IMR-90 (cell line): ENCODE data around the gene FBXW7. TPM values are rescaled to one million over a fixed set of nuclear protein-coding genes. Genes with fewer than 3 reads are reported as not detected.

Experiments used
- ATAC-seq: fragments of 200-7000 bp; cut with Tn5 transposase; 2 replicates; pipeline ENCODE4 v1.9.1; 2020; ENCODE audit warnings: low read depth, mild to moderate bottlenecking, moderate library complexity
- BruUV-seq: library from RNA; stranded (reverse); fragments of 400-500 nt; replicated peaks from 2 replicates; lab custom pipeline; 2021; lab: Mats Ljungman, UMichigan
- CTCF ChIA-PET: fragments of 300-600 bp; formaldehyde crosslinking; extraction: SDS; loops from one replicate; lab custom pipeline; 2021; ENCODE audit warnings: antibody characterized with exemption; lab: Yijun Ruan, JAX
- POLR2A ChIA-PET: fragments of 300-600 bp; sonication (Branson Sonifier 250); formaldehyde crosslinking; loops from one replicate; lab custom pipeline; 2022; ENCODE audit warnings: antibody characterized with exemption; ENCODE audit not compliant: unreplicated experiment; lab: Charles Lee
- DNase-seq: peaks from one replicate; pipeline ENCODE4 v3.0.0; 2013
- H2AFZ ChIP-seq: replicated peaks from 2 replicates; pipeline ENCODE3; 2013; ENCODE audit warnings: low read length, mild to moderate bottlenecking; ENCODE audit not compliant: poor library complexity
- H2AK5ac ChIP-seq: 2 replicates; pipeline ENCODE4 v1.6.1; 2013; ENCODE audit warnings: low read depth, low read length, inconsistent platforms
- H2AK9ac ChIP-seq: replicated peaks from 2 replicates; pipeline ENCODE3; 2013; ENCODE audit warnings: mild to moderate bottlenecking, low read depth, low read length, moderate library complexity; ENCODE audit not compliant: poor library complexity
- H2BK120ac ChIP-seq: 2 replicates; pipeline ENCODE4 v1.6.1; 2013; ENCODE audit warnings: low read depth, low read length, inconsistent platforms
- H2BK15ac ChIP-seq: 3 replicates; pipeline ENCODE4 v1.6.1; 2013; ENCODE audit warnings: low read depth, low read length, inconsistent platforms
- H2BK20ac ChIP-seq: 2 replicates; pipeline ENCODE4 v1.6.1; 2013; ENCODE audit warnings: low read depth, mild to moderate bottlenecking, inconsistent platforms, low read length, moderate library complexity
- H2BK5ac ChIP-seq: 2 replicates; pipeline ENCODE4 v1.6.1; 2013; ENCODE audit warnings: mild to moderate bottlenecking, low read depth, low read length, inconsistent platforms; ENCODE audit not compliant: poor library complexity, severe bottlenecking
- H3K14ac ChIP-seq: replicated peaks from 2 replicates; pipeline ENCODE4 v1.6.1; 2013; ENCODE audit warnings: low read depth, low read length, inconsistent platforms
- H3K18ac ChIP-seq: 2 replicates; pipeline ENCODE4 v1.6.1; 2013; ENCODE audit warnings: low read depth, low read length, control low read depth
- H3K23ac ChIP-seq: 2 replicates; pipeline ENCODE4 v1.6.1; 2013; ENCODE audit warnings: low read depth, low read length, inconsistent platforms
- H3K27ac ChIP-seq: 2 replicates; pipeline ENCODE4 v1.5.1; 2013; ENCODE audit warnings: mild to moderate bottlenecking, control low read depth, low read length; ENCODE audit not compliant: insufficient read depth
- H3K27me3 ChIP-seq: 2 replicates; pipeline ENCODE4 v1.6.1; 2013; ENCODE audit warnings: low read length; ENCODE audit not compliant: control insufficient read depth, insufficient read depth
- H3K36me3 ChIP-seq: 2 replicates; pipeline ENCODE4 v1.6.1; 2013; ENCODE audit warnings: low read length, mixed read lengths; ENCODE audit not compliant: control insufficient read depth, insufficient read depth
- H3K4ac ChIP-seq: 2 replicates; pipeline ENCODE4 v1.6.1; 2013; ENCODE audit warnings: low read depth, low read length, inconsistent platforms
- H3K4me1 ChIP-seq: 2 replicates; pipeline ENCODE4 v1.6.1; 2013; ENCODE audit warnings: low read length, mixed read lengths; ENCODE audit not compliant: control insufficient read depth, insufficient read depth
- H3K4me2 ChIP-seq: 2 replicates; pipeline ENCODE4 v1.6.1; 2013; ENCODE audit warnings: low read depth, mild to moderate bottlenecking, control low read depth, low read length, moderate library complexity
- H3K4me3 ChIP-seq: 2 replicates; pipeline ENCODE4 v1.5.1; 2013; ENCODE audit warnings: low read depth, mild to moderate bottlenecking, control low read depth, low read length, moderate library complexity; ENCODE audit not compliant: insufficient read depth
- H3K56ac ChIP-seq: 2 replicates; pipeline ENCODE4 v1.6.1; 2013; ENCODE audit warnings: low read length, inconsistent platforms; ENCODE audit not compliant: insufficient read depth; ENCODE audit errors: extremely low read depth
- H3K79me1 ChIP-seq, 2 experiments: 2 replicates each; pipeline ENCODE4 v1.6.1; 2013; ENCODE audit warnings: low read length in 2 of 2, inconsistent platforms in 1 of 2, low read depth in 1 of 2
- H3K9ac ChIP-seq: 2 replicates; pipeline ENCODE4 v1.6.1; 2013; ENCODE audit warnings: low read depth, low read length, control low read depth
- H3K9me1 ChIP-seq: 2 replicates; pipeline ENCODE4 v1.6.1; 2013; ENCODE audit warnings: low read length, inconsistent platforms; ENCODE audit not compliant: insufficient read depth
- H3K9me3 ChIP-seq: 2 replicates; pipeline ENCODE4 v1.6.1; 2013; ENCODE audit warnings: low read length; ENCODE audit not compliant: control insufficient read depth, insufficient read depth
- H4K20me1 ChIP-seq: 2 replicates; pipeline ENCODE4 v1.6.1; 2013; ENCODE audit warnings: low read length, inconsistent platforms; ENCODE audit not compliant: insufficient read depth
- H4K5ac ChIP-seq: 2 replicates; pipeline ENCODE4 v1.6.1; 2013; ENCODE audit warnings: mild to moderate bottlenecking, low read depth, low read length, control low read depth
- H4K8ac ChIP-seq, 2 experiments: 2 replicates each; pipeline ENCODE4 v1.6.1; 2013; ENCODE audit warnings: low read depth in 2 of 2, low read length in 2 of 2, control low read depth in 1 of 2, inconsistent platforms in 1 of 2
- H4K91ac ChIP-seq: 2 replicates; pipeline ENCODE4 v1.6.1; 2013; ENCODE audit warnings: low read depth, low read length, inconsistent platforms; ENCODE audit not compliant: insufficient read depth
- FOS ChIP-seq: fragments of 150-350 bp; IDR thresholded peaks from 2 replicates; pipeline ENCODE4 v1.6.1; 2016; ENCODE audit warnings: low read depth, low read length
- MAFK ChIP-seq: IDR thresholded peaks from 2 replicates; pipeline ENCODE4 v1.6.1; 2012; ENCODE audit warnings: low read depth, low read length, improper control_type of control experiment
- MAZ ChIP-seq: IDR thresholded peaks from 2 replicates; pipeline ENCODE4 v1.6.1; 2012; ENCODE audit warnings: low read depth, mild to moderate bottlenecking, low read length, improper control_type of control experiment, moderate library complexity, borderline replicate concordance
- MXI1 ChIP-seq: IDR thresholded peaks from 2 replicates; pipeline ENCODE4 v1.6.1; 2012; ENCODE audit warnings: low read depth, mild to moderate bottlenecking, low read length, moderate library complexity, borderline replicate concordance
- RAD21 ChIP-seq: IDR thresholded peaks from 2 replicates; pipeline ENCODE4 v1.6.1; 2012; ENCODE audit warnings: low read length, improper control_type of control experiment
- RCOR1 ChIP-seq: IDR thresholded peaks from 2 replicates; pipeline ENCODE4 v1.6.1; 2012; ENCODE audit warnings: mild to moderate bottlenecking, low read length, improper control_type of control experiment; ENCODE audit not compliant: insufficient replicate concordance
- RFX5 ChIP-seq: IDR thresholded peaks from 2 replicates; pipeline ENCODE4 v1.8.0; 2012; ENCODE audit warnings: low read depth, mild to moderate bottlenecking, low read length, moderate library complexity
- SMC3 ChIP-seq: fragments of 150-350 bp; IDR thresholded peaks from 2 replicates; pipeline ENCODE4 v1.6.1; 2016; ENCODE audit warnings: low read depth, mild to moderate bottlenecking, antibody characterized with exemption, low read length, moderate library complexity
- dilution Hi-C: fragments of 300-500 bp; cut with HindIII; formaldehyde crosslinking; loops from one replicate; pipeline ENCODE4 v1.14.3; 2018; ENCODE audit warnings: low sequenced_read_pairs; ENCODE audit not compliant: unreplicated experiment
- in situ Hi-C: fragments of 300-500 bp; cut with MboI; formaldehyde crosslinking; loops from 3 replicates; pipeline ENCODE4 v1.14.3; 2019; ENCODE audit warnings: low sequenced_read_pairs, inconsistent platforms, mixed read lengths
- intact Hi-C: fragments of 100-400 bp; cut with micrococcal nuclease; formaldehyde crosslinking; loops from 2 replicates; pipeline ENCODE4 v1.10.0; 2022
- polyA plus RNA-seq, 3 experiments: library from polyadenylated mRNA; depleted of rRNA; stranded (reverse); fragments of >200 nt; gene quantifications; 2 replicates each; pipeline ENCODE4 v1.2.3, GENCODE V29; 2012; ENCODE audit warnings: low replicate concordance in 1 of 3
- total RNA-seq: library from RNA; depleted of rRNA; stranded (reverse); fragments of >200 nt; gene quantifications from 2 replicates; pipeline ENCODE4 v1.2.3, GENCODE V29; 2012
- TF ChIP-seq, protein P1 (sequence below): conservative IDR thresholded peaks from 2 replicates; pipeline ENCODE4 v1.5.1; 2012; ENCODE audit warnings: mild to moderate bottlenecking, low read depth, low read length, improper control_type of control experiment

Gene FBXW7
- total and polyA plus RNA-seq, 2 of the 4 experiments (the other 2 are of a cell fraction), result 7.2 to 27.4 TPM

DNA sequence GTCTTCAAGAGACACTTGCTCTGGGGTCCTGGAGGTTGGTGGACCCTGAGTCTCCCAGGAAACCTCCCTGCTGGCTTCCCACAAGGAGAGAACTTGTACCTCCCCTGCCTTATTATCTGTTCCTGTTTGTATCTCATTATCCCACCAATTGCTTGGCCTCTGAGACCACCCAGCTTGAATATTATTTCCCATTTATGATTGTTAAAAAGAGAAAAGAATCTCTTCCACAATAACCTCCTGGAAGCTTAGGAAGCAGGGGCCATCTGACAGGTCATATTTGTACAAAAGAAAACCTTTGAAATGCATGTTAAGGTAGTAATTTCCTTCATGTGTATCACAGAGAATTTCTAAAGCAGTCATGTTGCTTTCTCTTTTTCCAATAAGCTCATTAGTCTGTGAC lies 239.5 kb downstream of the FBXW7 start:
- ATAC-seq (no peak), DNase-seq (no peak)
- no peak overlapping the region for H2BK15ac ChIP-seq
- H2AK9ac ChIP-seq, result no peak overlapping the region
- H3K79me1 ChIP-seq, result no peaks in the 10 kb centered on the region
- no peaks in the 10 kb centered on the region for H4K20me1 ChIP-seq
- peaks cover 24% of the 10 kb centered on the region for H3K27me3 ChIP-seq
- no peak overlapping the region for H3K4me3 ChIP-seq
- CTCF ChIA-PET, result no interaction called here
- H3K18ac ChIP-seq, result no peak overlapping the region
- H3K4me2 ChIP-seq, result no peak overlapping the region
- H3K9ac ChIP-seq, result no peak overlapping the region
- no peaks in the 10 kb centered on the region for H3K9me1 ChIP-seq
- no peaks in the 10 kb centered on the region for H3K4me1 ChIP-seq
- intact Hi-C loops, result no loop called here
- no peaks in the 10 kb centered on the region for H3K9me3 ChIP-seq
- H4K91ac ChIP-seq, result no peak overlapping the region
- H2BK120ac ChIP-seq, result no peak overlapping the region
- H3K36me3 ChIP-seq, result no peaks in the 10 kb centered on the region
- H3K4ac ChIP-seq, result no peak overlapping the region
- H2BK5ac ChIP-seq, result no peak overlapping the region
- no TSS peak for BruUV-seq
- no peak overlapping the region for H2AFZ ChIP-seq
- dilution Hi-C loops, result no loop called here
- in situ Hi-C loops, result no loop called here
- H3K14ac ChIP-seq, result no peak overlapping the region
- H3K23ac ChIP-seq, result no peak overlapping the region
- H3K27ac ChIP-seq, result no peak overlapping the region
- POLR2A ChIA-PET, result no interaction called here
- H3K56ac ChIP-seq, result no peak overlapping the region
- TF ChIP-seq RAD21 (no peak), FOS (no peak), SMC3 (no peak), MAZ (no peak), MXI1 (no peak), RCOR1 (no peak), MAFK (no peak), RFX5 (no peak)
- TF ChIP-seq, protein P1, sequence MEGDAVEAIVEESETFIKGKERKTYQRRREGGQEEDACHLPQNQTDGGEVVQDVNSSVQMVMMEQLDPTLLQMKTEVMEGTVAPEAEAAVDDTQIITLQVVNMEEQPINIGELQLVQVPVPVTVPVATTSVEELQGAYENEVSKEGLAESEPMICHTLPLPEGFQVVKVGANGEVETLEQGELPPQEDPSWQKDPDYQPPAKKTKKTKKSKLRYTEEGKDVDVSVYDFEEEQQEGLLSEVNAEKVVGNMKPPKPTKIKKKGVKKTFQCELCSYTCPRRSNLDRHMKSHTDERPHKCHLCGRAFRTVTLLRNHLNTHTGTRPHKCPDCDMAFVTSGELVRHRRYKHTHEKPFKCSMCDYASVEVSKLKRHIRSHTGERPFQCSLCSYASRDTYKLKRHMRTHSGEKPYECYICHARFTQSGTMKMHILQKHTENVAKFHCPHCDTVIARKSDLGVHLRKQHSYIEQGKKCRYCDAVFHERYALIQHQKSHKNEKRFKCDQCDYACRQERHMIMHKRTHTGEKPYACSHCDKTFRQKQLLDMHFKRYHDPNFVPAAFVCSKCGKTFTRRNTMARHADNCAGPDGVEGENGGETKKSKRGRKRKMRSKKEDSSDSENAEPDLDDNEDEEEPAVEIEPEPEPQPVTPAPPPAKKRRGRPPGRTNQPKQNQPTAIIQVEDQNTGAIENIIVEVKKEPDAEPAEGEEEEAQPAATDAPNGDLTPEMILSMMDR, result no peak
- no peak overlapping the region for H2BK20ac ChIP-seq
- no peak overlapping the region for H2AK5ac ChIP-seq
- no peak overlapping the region for H4K8ac ChIP-seq
- no peak overlapping the region for H4K5ac ChIP-seq
